T-helper 2 cell treated with Interferon-gamma antibody and Interleukin-4, amounts not matched to agents 100 ng/mL and 5 ng/mL, for 36 hours (primary cell): ENCODE measurements around the gene CALML4. TPM values are rescaled to one million over a fixed set of nuclear protein-coding genes. Genes with fewer than 3 reads are reported as not detected.
"Not testable (repeated sequence)": the region's sequence is repeated elsewhere in the genome, so short reads cannot be mapped to it uniquely, and the experiment has no call there.

Experiments
- intact Hi-C: fragments of 100-400 bp; cut with micrococcal nuclease; formaldehyde crosslinking; loops from one replicate; pipeline ENCODE4 v1.15.1; 2023
- total RNA-seq: library from RNA; stranded (reverse); gene quantifications from 2 replicates; pipeline ENCODE4 v1.2.3, GENCODE V29; 2022

CALML4 gene
- total RNA-seq, 1 donor from 2014 or later = 15.4 TPM

DNA sequence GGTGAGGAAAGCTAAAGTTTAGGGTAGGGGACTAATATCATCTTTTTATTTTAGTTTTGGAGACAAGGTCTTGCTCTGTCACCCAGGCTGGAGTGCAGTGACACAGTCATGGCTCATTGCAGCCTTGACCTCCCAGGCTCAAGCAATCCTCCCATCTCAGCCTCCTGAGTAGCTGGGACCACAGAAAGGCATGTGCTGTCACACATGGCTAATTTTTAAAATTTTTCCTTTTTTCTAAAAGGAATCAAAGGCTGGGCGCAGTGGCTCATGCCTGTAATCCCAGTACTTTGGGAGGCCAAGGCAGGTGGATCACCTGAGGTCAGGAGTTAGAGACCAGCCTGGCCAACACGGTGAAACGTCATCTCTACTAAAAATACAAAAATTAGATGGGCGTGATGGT lies 20.3 kb upstream of the CALML4 start:
- intact Hi-C loops = not testable (repeated sequence)

DNA sequence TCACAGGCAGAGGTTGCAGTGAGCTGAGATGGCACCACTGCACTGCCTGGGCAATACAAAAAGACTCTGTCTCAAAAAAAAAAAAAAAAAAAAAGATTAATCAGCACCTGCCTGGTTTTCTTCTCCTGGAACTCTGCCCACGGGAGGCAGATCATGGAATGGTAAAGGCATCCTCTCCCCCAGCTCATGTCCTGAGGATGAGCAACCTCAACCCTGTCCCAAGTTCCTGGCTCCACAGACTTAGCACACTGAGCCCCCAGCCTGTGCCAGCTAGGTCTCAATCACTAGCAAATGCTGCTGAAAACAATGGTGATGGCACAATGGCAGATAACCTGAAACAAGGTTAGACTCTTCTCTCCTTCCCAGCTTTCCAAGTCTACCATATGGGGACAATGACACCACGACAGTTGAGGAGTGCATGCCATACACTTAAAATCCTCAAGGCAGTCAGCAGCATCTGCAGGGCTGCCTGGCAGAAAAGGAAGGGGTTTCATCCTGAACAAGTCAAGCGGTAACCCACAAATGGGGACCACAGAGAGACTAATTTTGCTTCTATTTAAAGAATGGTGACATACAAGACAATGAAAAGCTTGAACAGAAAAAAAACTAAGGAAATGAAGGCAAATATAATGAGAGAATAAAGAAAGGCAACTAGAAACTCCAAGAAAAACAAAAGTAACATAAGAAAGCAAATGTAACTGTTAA lies 19.6 kb upstream of the CALML4 start:
- intact Hi-C loops = no loop called here

DNA sequence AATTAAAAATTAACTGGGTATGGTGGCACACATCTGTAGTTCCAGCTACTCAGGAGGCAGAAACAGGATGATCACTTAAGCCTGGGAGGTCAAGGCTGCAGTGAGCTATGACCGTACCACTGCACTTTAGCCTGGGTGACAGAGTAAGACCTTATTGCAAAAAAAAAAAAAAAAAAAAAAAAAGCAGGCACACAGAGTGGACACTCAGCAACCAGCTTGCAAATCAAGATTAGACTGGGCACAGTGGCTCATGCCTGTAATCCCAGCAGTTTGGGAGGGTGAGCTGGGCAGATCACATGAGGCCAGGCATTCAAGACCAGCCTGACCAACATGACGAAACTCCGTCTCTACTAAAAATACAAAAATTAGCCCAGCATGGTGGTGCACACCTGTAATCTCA lies 19.0 kb upstream of the CALML4 start:
- intact Hi-C loops = no loop called here

DNA sequence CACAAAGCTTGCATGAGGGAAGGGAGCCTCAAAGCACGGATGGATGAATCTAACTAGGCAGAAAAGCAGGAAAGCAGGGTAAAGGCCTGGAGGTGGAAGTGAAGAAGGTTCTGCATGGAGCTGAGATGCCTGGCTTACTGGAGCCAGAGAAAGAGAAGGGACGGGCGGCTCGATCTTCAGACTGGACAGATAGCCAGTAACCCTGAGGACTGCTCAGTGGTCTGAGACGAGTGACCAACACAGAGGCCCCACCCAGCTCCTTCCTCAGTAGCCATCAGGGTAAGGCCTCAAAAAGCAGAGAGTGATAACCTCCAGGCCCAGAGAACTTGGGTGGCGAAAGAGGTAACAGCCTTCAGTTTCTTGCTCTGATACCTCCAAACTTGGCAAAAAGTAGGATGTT lies 18.0 kb upstream of the CALML4 start:
- intact Hi-C loops = no loop called here

DNA sequence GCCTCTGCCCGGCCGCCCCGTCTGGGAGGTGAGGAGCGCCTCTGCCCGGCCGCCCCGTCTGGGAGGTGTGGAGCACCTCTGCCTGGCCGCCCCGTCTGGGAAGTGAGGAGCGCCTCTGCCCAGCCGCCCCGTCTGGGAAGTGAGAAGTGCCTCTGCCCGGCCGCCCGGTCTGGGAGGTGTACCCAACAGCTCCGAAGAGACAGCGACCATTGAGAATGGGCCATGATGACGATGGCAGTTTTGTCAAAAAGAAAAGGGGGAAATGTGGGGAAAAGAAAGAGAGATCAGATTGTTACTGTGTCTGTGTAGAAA lies 17.3 kb upstream of the CALML4 start:
- intact Hi-C loops = not testable (repeated sequence)

DNA sequence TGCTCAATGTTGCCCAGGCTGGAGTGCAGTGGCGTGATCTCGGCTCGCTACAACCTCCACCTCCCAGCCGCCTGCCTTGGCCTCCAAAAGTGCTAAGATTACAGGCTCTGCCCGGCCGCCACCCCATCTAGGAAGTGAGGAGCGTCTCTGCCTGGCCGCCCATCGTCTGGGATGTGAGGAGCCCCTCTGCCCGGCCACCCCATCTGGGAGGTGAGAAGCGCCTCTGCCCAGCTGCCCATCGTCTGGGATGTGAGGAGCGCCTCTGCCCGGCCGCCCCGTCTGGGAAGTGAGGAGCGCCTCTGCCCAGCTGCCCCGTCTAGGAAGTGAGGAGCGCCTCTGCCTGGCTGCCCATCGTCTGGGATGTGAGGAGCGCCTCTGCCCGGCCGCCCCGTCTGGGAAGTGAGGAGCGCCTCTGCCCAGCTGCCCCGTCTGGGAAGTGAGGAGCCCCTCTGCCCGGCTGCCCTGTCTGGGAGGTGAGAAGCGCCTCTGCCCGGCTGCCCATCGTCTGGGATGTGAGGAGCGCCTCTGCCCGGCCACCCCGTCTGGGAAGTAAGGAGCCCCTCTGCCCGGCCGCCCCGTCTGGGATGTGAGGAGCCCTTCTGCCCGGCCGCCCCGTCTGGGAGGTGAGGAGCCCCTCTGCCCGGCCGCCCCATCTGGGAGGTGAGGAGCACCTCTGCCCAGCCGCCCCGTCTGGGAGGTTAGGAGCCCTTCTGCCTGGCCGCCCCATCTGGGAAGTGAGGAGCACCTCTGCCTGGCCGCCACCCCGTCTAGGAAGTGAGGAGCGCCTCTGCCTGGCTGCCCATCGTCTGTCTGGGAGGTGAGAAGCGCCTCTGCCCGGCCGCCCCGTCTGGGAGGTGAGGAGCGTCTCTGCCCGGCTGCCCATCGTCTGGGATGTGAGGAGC lies 16.6 kb upstream of the CALML4 start:
- intact Hi-C loops = not testable (repeated sequence)

DNA sequence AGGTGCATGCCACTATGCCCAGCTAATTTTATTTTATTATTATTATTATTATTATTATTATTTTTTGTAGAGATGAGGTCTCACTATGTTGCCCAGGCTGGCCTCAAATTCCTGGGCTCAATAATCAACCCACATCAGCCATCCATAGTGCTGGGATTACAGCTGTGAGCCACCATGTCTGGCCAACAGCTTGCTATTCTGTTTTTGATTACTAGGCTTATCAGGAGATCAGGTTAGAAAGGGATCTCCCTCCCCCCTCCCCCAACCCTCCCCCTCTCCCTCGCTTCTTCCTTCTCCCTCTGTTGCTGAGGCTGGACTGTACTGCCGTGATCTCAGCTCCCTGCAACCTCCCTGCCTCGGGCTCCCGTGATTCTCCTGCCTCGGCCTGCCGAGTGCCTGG lies 15.8 kb upstream of the CALML4 start:
- intact Hi-C loops = no loop called here

DNA sequence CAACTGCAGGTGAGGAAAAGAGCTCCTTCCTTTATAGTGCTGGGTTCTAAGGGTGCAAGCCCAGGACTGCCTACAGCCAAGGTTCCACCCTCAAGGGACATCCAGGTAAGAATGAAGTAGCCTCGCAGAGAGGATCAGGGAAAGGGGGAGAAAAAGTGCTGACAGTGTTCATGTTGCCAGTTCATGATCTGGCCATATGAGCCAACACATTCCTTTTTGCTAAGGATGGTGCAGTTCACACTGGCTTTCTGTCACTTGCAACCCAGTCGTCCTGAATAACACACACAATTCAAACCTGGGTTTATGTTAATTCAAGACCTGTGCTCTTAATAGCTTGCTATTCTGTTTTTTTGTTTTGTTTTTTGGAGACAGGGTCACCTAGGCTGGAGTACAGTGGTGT lies 15.4 kb upstream of the CALML4 start:
- intact Hi-C loops = no loop called here

DNA sequence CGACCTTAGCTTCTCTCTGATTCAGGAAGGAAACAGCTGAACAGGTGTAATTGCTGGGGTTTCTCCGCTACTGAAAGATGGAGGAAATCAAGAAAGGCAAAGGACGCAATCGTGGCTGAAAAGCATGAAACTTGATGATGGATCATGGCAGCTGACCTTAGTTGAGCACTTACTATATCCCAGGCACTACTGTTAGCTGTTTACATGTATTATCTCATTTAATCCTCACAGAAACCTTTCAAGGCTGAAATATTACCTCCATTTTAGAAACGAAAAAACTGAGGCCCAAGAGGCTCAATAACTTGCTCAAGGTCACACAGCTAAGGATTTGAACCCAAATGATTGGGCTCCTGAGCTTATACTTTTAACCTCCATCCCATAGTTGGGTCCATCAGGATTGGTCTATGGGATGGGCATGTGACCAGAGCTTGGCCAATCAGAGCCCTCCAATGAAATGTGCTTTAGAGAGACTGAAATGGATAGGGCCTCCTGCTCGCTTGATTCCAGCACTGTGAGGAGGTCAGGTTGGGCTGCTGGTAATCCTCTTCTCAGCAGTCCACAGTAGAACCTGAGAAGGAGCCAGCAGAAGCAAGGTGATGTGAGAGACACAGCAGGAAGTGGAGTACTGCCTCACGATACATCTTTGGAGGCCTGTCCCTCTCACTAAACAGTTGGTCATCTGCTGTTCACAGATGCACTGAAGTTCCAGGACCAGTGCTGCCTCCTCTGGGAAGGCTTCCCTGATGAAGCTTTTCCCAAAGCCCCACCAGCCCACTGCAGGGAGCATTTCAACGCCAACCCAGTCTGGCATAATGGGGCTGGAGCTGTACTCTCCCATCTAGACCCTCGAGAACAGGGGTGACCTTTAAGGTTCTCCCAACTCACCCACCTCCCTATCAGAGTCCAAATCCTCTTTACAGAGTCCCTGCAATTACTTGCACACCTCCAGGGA lies 14.0 kb upstream of the CALML4 start:
- intact Hi-C loops = no loop called here

DNA sequence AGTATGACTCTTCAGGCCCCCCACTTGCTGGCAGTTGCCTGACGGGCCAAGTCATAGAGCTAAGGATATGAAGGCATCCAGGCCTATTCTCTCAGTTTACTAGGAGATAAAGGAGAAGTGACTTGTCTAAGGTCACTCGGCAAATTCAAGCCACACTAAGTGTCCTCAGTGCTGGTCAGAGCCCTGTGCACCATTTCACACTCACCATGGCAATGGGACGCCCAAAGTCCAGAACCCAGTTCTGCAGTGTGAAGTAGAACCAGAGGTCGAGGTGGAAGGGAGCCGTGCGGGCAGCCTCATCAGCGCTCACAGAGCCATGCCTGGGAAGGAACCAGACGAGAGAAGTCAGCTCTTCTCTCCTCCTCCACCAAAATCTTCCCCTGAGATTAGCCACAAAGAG lies 13.2 kb upstream of the CALML4 start:
- intact Hi-C loops = no loop called here

DNA sequence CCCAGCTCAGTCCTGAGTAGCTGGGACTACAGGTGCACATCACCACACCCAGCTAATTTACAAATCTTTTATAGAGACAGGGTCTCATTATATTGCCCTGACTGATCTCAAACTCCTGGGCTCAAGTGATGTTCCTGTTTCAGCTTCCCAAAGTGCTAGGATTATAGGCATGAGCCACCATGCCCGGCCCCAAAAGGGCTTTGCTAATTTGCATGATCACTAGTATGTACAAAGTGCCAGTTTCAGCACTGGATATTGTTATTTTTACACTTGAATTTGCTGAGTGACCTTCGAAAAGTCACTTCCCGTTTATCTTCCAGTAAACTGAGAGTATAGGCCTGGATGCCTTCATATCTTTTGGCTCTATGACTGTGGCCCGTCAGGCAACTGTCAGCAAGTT lies 12.2 kb upstream of the CALML4 start:
- intact Hi-C loops = no loop called here

DNA sequence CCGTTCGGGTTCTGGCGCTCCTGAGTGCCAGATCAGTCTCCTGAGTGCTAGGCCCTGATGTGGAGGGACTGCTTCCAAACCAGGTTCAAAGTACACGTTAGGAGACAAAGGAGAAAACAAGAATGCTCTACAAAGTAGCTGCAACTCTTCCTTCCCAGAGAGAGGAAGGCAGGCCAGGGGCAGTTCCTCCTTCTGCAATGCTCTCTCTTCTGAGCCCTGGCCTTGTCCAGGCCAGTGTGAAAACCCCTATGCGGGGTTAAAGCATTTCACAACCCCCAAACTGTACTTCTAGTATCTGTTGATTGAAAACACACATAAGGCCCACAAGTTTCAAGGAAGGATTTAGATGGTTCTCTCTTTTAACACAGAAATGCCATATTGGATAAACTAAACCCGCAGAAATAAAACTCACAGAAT lies 9.7 kb upstream of the CALML4 start:
- intact Hi-C loops = no loop called here

DNA sequence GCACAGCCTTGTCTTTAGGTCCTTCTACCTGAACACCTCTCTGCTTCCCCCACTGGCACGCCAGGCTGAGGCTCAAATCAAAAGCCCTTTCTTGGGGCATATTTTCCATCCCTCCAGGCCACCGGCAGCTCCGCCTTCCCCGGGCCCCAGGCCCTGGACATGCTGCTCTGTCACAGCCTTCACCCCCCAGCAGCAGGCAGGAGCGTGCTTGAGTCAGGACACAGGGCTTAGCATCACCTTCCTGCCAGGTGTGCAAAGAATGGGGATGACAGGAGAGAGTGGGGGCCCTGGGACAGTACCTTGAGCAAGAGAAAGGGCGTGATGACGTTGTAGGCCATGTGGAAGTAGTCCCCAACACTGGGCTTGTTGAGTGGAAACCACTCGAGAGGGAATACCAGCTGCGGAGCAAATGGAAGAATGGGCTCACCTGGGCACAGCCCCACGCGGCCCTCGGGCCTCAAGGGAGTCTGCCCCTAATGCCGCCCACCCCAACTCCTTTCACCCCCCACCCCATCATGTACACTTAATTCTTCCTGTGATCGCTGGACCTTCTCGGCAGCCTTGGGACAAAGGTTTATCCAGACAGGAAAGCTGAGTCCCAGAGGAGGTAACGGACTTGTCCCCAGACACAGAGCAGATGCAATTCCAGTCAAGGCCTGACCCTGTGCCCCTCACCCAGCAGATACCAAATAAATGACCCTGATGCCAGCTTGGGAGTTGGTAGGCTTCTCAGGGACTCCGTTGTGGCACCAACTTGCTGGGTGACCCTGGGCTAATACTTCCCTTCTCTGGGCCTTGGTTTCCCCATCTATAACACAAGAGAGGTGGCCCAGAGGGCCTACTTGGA lies 9.1 kb upstream of the CALML4 start:
- intact Hi-C loops = no loop called here

DNA sequence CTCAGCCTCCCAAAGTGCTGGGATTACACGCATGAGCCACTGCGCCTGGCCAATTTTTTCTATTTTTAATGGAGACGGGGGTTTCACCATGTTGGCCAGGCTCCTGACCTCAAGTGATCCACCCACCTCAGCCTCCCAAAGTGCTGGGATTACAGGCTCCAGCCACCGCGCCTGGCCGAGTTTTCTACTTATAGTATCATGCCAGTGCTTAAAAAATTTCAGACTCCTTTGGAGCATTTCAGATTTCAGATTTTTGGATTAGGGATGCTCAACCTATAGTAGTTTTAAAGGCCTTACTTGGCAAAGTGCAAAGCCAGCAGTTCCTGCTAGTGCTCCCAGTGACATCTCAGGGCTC lies 8.3 kb upstream of the CALML4 start:
- intact Hi-C loops = not testable (repeated sequence)

DNA sequence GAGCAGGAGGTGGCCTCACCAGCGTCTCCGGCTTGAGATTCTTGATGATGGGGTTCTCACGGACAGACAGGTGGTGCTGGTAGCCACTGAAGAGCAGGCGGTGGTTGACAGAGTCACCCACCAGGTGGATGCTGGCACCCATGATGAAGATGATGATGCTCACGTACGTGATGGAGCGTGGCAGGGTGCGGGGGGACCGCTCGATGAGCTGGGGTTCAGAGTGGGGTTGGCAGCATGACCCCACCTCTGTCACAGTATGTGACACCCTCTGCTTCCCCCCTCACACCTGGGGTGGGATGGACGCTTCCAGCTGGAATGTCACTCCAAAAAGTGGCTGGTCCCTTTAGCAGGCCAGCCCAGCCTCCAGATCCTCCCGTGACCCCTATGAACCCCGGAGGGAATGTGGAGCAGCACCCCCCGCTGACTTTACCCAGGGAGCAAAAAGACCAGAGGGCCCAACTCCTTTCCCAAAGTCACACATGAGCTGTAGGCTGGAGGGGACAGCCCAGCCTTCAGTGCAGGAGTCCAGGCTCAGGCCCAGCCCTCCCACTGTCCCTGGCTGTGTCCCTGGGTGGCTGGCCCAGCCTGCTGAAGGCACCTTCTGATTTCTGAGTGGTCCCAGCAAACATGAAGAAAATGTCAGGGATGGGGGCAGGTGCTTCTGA lies 6.7 kb upstream of the CALML4 start:
- intact Hi-C loops = loop anchor here (1.0 to 2.0 kb wide), 2 partner anchors 17 to 348 kb away; partner anchors contain the start of gene CLN6

DNA sequence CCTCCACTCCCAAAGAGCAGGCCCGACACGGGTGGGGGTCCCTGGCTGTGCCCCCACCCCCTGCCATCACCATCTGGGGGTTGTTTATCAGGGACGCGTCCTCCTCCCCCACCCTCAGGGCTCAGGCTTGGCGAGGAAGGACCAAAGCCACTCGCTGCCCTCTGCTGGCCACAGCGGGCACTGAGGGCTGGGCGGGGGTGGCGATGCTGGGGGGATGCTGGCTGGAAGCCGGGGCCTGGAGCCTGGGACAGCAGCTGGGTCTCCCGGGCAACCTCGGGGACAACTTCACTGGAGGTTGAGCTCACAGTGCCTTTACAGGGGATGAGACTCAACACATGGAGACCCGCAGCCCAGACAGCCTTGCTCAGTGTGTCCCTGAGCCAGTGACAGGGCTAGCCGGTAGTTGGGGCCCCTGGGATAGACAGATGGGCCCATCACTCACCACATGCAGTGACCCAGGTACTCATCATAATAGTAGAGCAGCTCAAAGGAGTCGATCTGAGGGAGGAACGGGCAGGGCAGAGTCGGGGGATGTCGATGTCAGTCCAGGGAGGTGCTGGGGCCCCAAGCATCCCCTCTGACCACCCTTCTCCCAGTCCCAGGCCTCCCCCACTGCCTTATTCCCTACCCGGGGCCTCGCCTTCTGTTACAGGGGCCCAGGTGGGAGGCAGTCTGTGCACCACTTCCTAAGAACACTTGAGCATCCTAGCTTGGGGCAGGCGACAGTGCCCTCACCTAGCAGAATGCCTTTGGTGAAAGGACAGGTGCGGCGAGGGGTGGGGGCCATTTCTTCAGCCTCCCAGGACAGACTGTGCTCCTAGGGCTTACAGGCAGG lies 5.9 kb upstream of the CALML4 start:
- intact Hi-C loops = loop anchor here (1.0 to 2.0 kb wide), 2 partner anchors 18 to 348 kb away; partner anchors contain the start of gene CLN6

DNA sequence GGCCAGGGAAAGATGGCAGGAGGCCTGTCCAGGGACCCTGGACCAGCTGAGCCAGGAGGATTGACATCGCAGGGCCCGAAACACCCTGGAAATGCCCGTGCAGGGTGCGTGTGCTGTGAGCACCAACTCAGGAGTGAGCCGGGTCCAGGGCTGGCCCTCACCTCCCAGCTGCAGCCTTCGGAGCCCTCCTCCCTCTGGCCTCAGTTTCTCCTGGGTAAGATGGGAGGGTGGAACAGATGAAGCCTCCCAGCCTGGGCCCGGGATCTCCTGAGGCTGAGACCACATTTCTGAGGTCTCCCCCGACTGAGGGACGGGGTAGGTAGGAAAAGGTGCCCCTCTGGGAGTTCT lies 5.3 kb upstream of the CALML4 start:
- intact Hi-C loops = loop anchor here (2.0 kb wide), 1 partner anchor 18 kb away; the partner anchor contains the start of gene CLN6

DNA sequence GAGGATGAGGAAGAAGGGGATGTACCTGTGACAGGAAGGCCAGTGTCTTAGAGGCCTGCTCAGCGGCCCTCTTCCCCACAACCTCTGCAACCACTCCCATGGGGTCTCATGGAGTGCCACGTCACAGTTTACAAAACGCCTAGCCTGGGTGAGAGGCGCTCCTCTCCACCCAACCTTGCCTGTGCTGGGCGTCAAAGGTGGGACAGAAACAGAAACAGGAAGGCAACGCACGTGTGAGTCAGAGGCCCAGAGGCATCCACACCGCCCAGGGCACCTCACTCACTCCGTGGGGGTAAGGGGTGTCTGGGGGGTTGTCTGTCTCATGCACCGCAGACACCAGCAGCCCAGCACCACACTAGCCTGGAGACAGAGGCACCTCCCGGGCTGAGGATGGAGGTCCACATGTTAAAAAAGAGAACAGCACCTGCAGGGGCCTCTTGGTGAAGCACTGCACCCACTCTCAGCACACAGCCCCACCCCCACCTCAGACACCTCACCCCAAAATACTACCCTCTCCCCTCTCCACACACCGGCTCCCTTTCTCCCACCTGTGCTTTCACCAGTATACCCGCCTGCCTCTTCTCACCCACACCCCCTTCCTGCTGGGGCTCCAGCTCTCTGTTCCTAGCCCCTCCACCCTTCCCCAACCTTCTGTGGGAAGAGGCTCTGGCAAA lies 4.7 kb upstream of the CALML4 start:
- intact Hi-C loops = loop anchor here (2.0 kb wide), 1 partner anchor 19 kb away; the partner anchor contains the start of gene CLN6

DNA sequence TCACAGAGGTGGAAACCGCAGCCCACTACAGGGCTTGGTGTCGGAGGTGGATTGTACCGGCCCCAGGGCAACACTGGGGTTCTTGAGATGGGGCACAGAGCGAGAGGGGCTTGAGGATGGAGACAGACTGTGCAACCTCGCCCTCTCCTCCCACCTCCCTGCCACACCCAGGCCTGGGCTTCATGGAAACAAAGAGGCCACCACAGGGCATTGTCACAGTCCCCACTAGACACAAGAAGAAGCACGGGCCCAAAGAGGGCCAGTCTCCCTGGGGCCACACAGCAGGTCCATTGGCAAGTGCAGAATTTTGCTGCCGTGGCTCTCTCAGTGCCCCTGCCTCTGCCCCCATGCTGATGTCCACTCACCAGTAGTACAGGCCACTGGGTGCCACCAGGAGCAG lies 4.1 kb upstream of the CALML4 start:
- intact Hi-C loops = no loop called here
